ENCODE measurements around the gene LRRC8E.
"Not testable (repeated sequence)": the region's sequence is repeated elsewhere in the genome, so short reads cannot be mapped to it uniquely, and the experiment has no call there.

The LRRC8E gene

DNA sequence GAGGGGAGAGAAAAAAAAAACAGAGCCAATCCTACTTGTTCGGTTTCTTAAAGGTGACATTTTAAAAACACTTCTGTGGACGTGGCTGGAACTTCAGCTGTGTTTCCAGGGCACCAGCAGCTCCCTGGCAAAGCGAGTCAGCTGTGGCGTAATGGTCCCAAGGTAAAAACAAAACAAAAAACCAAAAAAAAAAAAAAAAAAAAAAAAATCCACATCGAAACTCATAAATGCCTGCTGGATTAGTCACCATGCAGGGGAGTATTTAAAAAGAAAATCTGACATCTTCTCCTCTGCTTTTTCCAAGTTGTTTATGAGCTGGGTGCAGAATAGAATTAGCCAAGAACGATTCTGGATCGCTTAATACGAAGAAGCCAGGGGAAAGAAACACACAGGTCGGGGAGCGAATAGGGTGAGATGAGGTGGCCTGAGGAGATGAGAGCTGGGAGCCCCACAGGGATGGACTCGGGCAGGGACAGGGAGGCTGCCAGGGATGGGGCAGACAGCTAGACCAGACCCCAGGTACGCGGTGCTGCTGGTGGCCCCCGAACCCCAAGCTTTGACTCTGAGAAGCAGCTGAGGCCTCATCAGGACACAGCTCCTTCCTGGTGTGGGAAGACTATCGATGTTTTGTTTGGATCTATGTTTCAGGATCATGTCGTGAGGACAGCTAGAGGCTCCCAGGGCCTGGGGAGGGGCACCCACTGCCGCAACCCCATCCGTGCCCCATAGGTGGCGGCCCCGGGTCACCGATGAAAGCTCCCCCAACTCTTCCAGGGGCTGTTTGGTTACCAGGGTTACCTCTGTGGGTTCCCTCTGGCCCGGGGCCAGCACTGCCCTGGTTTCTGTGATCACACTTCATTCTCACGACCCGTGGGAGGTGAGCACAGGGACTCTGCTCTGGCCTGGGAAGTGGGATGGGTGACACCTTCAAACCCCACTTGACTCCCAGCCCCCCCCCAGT lies 40.7 kb downstream of the LRRC8E start:
- Histone ChIP-seq H3K4me3 (ENCODE audit: low read length) (no peak overlapping the region), H3K27ac (ENCODE audit: low read length) (no peak overlapping the region), H3K36me3 (ENCODE audit: control insufficient read depth, insufficient read depth, low read length) (peaks cover 37% of the 10 kb centered on the region), H3K9me3 (ENCODE audit: control insufficient read depth, insufficient read depth, low read length) (no peaks in the 10 kb centered on the region), H3K27me3 (ENCODE audit: control insufficient read depth, insufficient read depth, low read length) (no peaks in the 10 kb centered on the region), H3K4me1 (ENCODE audit: control insufficient read depth, insufficient read depth, low read length) (0 out of 2 replicates have a peak, but pooled peaks cover 5% of the 10 kb centered on the region)
- no CpG with 5 or more reads among the region's 24 CpGs for WGBS (ENCODE audit: insufficient coverage, insufficient read length)
- DNase-seq (ENCODE audit: low read depth, low spot score): no peak

DNA sequence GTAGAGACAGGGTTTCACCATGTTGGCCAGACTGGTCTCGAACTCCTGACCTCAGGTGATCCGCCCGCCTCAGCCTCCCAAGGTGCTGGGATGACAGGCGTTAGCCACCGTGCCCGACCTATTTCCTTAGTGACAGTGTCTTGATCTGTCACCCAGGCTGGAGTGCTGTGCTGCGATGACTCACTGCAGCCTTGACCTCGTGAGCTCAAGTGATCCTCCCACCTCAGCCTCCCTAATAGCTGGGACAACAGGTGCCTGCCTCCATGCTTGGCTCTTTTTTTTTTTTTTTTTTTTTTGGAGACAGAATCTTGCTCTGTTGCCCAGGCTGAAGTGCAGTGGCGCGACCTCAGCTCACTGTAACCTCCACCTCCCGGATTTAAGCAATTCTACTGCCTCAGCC lies 41.7 kb downstream of the LRRC8E start:
- H3K9me3 ChIP-seq (ENCODE audit: control insufficient read depth, insufficient read depth, low read length); H3K27ac ChIP-seq (ENCODE audit: low read length); H3K4me1 ChIP-seq (ENCODE audit: control insufficient read depth, insufficient read depth, low read length); H3K4me3 ChIP-seq (ENCODE audit: low read length); DNase-seq (ENCODE audit: low read depth, low spot score); H3K27me3 ChIP-seq (ENCODE audit: control insufficient read depth, insufficient read depth, low read length): not testable (repeated sequence)
- H3K36me3 ChIP-seq (ENCODE audit: control insufficient read depth, insufficient read depth, low read length): peaks cover 43% of the 10 kb centered on the region
- WGBS (ENCODE audit: insufficient coverage, insufficient read length): no CpG with 5 or more reads among the region's 11 CpGs

DNA sequence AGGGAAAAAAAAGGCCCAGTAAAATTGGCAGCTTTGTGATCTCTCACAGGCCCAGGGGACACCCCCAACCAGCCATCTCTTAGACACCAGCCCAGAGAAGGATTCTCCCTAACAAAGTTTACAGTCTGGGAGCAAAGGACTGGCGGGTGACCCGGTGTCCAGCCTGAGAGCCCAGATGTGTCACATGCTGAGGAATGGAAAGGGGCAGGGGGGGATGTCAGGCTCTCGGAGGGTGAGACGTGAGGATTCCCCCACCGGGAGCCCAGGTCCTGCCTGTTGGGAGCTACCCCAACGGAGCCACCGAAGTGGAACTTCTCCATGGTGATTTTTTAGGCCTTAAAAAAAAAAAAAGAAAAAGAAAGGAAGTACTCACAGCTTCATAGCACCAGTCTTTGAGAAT lies 42.5 kb downstream of the LRRC8E start:
- Histone ChIP-seq H3K9me3 (ENCODE audit: control insufficient read depth, insufficient read depth, low read length) (no peaks in the 10 kb centered on the region), H3K27me3 (ENCODE audit: control insufficient read depth, insufficient read depth, low read length) (no peaks in the 10 kb centered on the region), H3K4me3 (ENCODE audit: low read length) (no peak overlapping the region), H3K4me1 (ENCODE audit: control insufficient read depth, insufficient read depth, low read length) (0 out of 2 replicates have a peak, but pooled peaks cover 3% of the 10 kb centered on the region), H3K27ac (ENCODE audit: low read length) (no peak overlapping the region), H3K36me3 (ENCODE audit: control insufficient read depth, insufficient read depth, low read length) (peaks cover 49% of the 10 kb centered on the region)
- WGBS (ENCODE audit: insufficient coverage, insufficient read length): no CpG with 5 or more reads among the region's 7 CpGs
- DNase-seq (ENCODE audit: low read depth, low spot score): no peak

DNA sequence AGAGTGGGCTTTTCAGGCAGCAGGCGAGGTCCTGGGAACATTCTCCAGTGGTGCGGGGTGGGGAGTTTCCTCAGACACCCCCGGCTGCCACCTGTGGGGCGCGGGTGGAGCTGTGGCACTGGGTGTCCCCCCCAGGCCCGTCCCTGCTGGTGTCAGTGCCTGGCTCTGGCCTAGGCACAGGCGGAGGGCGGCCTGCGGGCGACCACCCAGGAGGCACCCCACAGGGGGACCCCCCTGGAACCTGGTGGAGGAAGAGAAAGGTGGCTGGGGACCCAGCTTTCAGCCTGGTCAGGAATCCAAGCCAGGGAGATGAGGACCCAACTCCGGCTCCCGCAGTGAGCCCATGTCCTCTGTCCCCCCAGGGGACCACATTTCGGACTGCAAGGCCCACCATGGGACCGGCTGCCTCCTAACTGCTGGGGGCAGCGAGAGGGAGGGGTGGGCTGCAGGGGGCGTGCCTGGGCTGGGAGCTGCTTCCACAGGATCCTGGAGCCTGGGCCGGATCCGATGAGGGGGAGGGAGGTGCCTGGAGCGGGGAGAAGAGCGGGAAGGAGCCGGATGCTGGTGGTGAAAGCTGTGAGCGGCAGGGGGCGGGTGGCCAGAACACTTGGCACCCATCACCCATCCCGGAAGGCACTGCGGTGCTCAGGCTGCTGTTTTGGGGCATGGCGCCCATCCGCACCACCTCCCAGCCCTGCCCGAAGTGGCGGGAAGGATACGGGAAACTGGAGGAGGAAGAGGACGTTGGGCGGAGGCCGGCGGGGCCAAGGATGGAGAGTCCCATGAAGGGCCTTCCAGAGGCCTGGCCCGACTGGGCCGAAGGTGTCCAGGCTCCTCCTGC lies 43.1 kb downstream of the LRRC8E start:
- Histone ChIP-seq H3K9me3 (ENCODE audit: control insufficient read depth, insufficient read depth, low read length) (no peaks in the 10 kb centered on the region), H3K27me3 (ENCODE audit: control insufficient read depth, insufficient read depth, low read length) (no peaks in the 10 kb centered on the region), H3K4me1 (ENCODE audit: control insufficient read depth, insufficient read depth, low read length) (0 out of 2 replicates have a peak, but pooled peaks cover 1% of the 10 kb centered on the region), H3K4me3 (ENCODE audit: low read length) (no peak overlapping the region), H3K27ac (ENCODE audit: low read length) (no peak overlapping the region), H3K36me3 (ENCODE audit: control insufficient read depth, insufficient read depth, low read length) (peaks cover 51% of the 10 kb centered on the region)
- no CpG with 5 or more reads among the region's 36 CpGs for WGBS (ENCODE audit: insufficient coverage, insufficient read length)
- DNase-seq (ENCODE audit: low read depth, low spot score): no peak

DNA sequence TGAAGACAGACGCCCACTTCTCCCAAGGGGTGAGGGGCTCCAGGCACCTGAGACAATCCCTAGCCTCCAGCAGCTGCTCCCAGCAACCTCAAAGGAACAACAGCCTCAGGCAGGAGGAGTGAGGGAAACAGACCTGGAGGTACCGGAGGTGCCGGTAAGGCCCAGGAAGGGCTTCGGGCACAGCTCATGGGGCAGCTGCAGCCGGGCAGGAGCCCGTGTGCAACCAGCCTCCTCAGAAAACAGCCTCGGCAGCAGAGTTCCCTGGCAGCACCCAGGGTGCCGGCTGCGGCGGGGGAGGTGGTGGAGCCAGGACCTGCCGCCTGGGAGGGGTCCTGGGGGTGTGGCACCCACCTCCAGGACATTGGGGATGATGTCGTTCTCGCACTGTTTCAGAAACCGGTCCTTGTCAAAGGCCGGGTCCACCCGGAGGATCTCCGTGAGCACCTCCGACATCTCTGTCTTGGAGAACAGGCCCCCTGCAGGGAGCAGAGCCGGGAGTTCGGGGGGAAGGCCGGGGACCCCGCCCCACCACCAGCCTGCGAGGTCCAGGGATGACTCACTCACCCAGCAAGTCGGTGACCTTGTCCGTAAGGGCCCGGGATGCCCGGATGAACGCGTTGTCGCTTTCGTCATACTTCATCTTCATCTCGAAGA lies 44.1 kb downstream of the LRRC8E start:
- peaks cover 53% of the 10 kb centered on the region for H3K36me3 ChIP-seq (ENCODE audit: control insufficient read depth, insufficient read depth, low read length)
- no peak for DNase-seq (ENCODE audit: low read depth, low spot score)
- H3K9me3 ChIP-seq (ENCODE audit: control insufficient read depth, insufficient read depth, low read length): no peaks in the 10 kb centered on the region

DNA sequence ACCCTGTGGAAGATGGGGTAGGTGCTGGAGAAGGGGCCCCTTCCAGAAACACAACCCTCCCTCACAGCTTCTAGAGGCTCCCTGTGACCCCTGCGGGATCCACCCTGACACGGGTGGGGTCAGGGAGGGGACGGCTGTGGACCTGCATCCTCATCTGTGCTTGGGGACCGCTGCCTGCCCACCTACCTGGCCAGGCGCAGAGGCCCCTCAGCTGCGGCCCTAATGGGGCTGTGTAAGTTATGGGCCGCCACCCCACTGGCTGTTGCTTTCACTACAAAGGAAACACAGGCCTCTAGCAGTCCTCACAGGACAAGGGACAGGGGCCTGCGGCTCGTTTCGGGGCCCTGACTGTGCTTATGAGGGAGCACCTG lies 44.6 kb downstream of the LRRC8E start:
- Histone ChIP-seq H3K27ac (ENCODE audit: low read length) (no peak overlapping the region), H3K4me3 (ENCODE audit: low read length) (no peak overlapping the region), H3K27me3 (ENCODE audit: control insufficient read depth, insufficient read depth, low read length) (no peaks in the 10 kb centered on the region), H3K4me1 (ENCODE audit: control insufficient read depth, insufficient read depth, low read length) (0 out of 2 replicates have a peak, but pooled peaks cover 1% of the 10 kb centered on the region), H3K36me3 (ENCODE audit: control insufficient read depth, insufficient read depth, low read length) (peaks cover 51% of the 10 kb centered on the region), H3K9me3 (ENCODE audit: control insufficient read depth, insufficient read depth, low read length) (no peaks in the 10 kb centered on the region)
- DNase-seq (ENCODE audit: low read depth, low spot score): no peak
- WGBS (ENCODE audit: insufficient coverage, insufficient read length): no CpG with 5 or more reads among the region's 10 CpGs

More for the DNA sequence above, 44.1 kb downstream of the LRRC8E start:
- Histone ChIP-seq H3K27ac (ENCODE audit: low read length) (no peak overlapping the region), H3K4me1 (ENCODE audit: control insufficient read depth, insufficient read depth, low read length) (0 out of 2 replicates have a peak, but pooled peaks cover 1% of the 10 kb centered on the region), H3K4me3 (ENCODE audit: low read length) (no peak overlapping the region), H3K27me3 (ENCODE audit: control insufficient read depth, insufficient read depth, low read length) (no peaks in the 10 kb centered on the region)
- WGBS (ENCODE audit: insufficient coverage, insufficient read length): no CpG with 5 or more reads among the region's 32 CpGs

DNA sequence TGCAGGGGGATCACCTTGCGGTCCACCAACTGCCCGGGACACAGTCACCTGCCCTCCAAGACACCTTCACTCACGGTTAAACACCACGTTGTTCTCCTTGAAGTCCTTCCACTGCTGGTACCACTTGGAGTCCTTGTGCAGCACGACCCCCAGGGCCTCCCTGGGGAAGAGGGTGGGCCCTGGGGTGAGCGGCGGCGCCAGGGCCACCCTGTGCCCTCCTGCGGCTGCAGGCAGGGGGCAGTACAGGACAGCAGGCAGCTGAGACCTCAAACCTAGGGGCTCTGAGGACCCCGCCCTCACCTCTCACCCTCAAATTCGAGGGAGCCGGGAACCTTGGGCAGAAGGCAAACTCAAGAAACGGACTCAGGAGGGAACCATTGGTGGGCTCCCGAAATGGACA lies 45.1 kb downstream of the LRRC8E start:
- peaks cover 51% of the 10 kb centered on the region for H3K36me3 ChIP-seq (ENCODE audit: control insufficient read depth, insufficient read depth, low read length)
- H3K27ac ChIP-seq (ENCODE audit: low read length): no peak overlapping the region
- 0 out of 2 replicates have a peak, but pooled peaks cover 1% of the 10 kb centered on the region for H3K4me1 ChIP-seq (ENCODE audit: control insufficient read depth, insufficient read depth, low read length)
- no peak overlapping the region for H3K4me3 ChIP-seq (ENCODE audit: low read length)
- H3K27me3 ChIP-seq (ENCODE audit: control insufficient read depth, insufficient read depth, low read length): no peaks in the 10 kb centered on the region
- H3K9me3 ChIP-seq (ENCODE audit: control insufficient read depth, insufficient read depth, low read length): no peaks in the 10 kb centered on the region
- DNase-seq (ENCODE audit: low read depth, low spot score): no peak
- WGBS (ENCODE audit: insufficient coverage, insufficient read length): no CpG with 5 or more reads among the region's 14 CpGs

DNA sequence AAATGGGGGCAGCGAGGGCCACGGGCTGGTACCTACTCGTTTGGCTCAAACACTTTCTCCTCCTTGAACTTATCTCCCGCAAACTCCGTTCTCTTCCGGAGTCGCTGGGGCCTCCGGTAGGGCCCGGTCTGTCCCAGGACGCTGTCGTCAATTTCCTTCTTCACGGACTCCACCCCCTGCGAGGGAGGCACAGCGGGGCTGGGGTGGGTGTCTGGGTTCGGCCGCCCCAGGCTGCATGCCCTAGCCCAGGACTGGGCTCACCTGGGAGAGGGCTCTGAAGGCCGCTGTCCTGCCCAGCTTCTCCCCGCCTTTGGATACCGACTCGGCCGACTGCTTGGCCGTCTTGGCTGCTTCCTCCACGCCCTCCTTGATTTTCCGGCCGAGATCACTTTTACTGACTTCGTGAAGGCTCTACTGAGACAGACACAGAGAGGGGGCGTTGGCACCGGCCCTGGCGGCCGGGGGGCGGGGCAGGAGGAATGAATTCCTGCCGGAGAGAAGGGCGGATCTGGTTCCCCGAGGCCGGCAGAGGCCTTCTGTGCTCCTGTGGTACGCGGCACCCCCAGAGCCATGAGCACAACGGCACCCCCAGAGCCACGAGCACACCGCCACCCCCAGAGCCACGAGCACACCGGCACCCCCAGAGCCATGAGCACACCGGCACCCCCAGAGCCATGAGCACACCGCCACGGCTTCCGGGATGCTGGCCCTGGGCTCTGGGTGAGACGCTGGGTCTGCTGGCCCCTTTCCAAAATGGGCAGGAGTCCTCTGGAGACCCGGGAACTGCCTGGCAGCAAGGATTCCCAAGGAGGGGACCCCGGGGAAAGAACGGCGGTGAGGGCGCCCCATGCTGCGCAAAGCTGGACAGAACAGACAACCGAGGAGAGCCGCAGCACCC lies 45.8 kb downstream of the LRRC8E start:
- no CpG with 5 or more reads among the region's 55 CpGs for WGBS (ENCODE audit: insufficient coverage, insufficient read length)
- Histone ChIP-seq H3K27me3 (ENCODE audit: control insufficient read depth, insufficient read depth, low read length) (no peaks in the 10 kb centered on the region), H3K4me1 (ENCODE audit: control insufficient read depth, insufficient read depth, low read length) (0 out of 2 replicates have a peak, but pooled peaks cover under 1% of the 10 kb centered on the region), H3K9me3 (ENCODE audit: control insufficient read depth, insufficient read depth, low read length) (no peaks in the 10 kb centered on the region), H3K36me3 (ENCODE audit: control insufficient read depth, insufficient read depth, low read length) (peaks cover 51% of the 10 kb centered on the region), H3K4me3 (ENCODE audit: low read length) (no peak overlapping the region), H3K27ac (ENCODE audit: low read length) (no peak overlapping the region)
- no peak for DNase-seq (ENCODE audit: low read depth, low spot score)

DNA sequence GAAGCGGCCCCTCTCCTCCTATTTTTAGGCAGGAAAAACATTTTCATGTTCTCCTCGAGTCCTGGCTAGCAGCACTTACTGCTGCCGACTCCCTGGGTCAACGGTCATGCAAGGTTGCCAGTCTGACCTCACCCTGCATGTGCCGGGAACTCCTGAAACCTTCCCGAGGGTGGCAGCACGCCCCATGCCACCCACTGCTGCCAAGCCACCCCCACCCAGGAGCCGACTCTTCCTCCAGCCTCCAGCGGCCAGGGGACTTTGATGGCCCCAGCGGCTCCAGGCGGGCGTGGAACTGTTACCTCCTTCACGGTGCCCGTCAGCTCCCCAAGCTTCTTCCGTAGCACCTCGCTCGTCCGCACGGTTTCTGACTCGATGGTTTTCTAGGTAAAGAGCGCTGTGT lies 46.5 kb downstream of the LRRC8E start:
- H3K27ac ChIP-seq (ENCODE audit: low read length): no peak overlapping the region
- H3K4me1 ChIP-seq (ENCODE audit: control insufficient read depth, insufficient read depth, low read length): no peaks in the 10 kb centered on the region
- H3K9me3 ChIP-seq (ENCODE audit: control insufficient read depth, insufficient read depth, low read length): no peaks in the 10 kb centered on the region
- H3K36me3 ChIP-seq (ENCODE audit: control insufficient read depth, insufficient read depth, low read length): peaks cover 51% of the 10 kb centered on the region
- DNase-seq (ENCODE audit: low read depth, low spot score): no peak
- no CpG with 5 or more reads among the region's 21 CpGs for WGBS (ENCODE audit: insufficient coverage, insufficient read length)
- no peaks in the 10 kb centered on the region for H3K27me3 ChIP-seq (ENCODE audit: control insufficient read depth, insufficient read depth, low read length)
- H3K4me3 ChIP-seq (ENCODE audit: low read length): no peak overlapping the region
